ENCODE results near the gene RPL14. TPM values are rescaled to one million over a fixed set of nuclear protein-coding genes. Genes with fewer than 3 reads are reported as not detected.

Gene RPL14
- total RNA-seq, 2 donors from 2014 or later: 182 to 247 TPM

- Histone ChIP-seq H3K4me1 (peaks cover 0 to 34% of the 10 kb centered on the region in 2 donors), H3K4me3 (no peak overlapping the region), H3K9me3 (no peaks in the 10 kb centered on the region), H3K27ac (no peak overlapping the region), H3K27me3 (no peaks in the 10 kb centered on the region), H3K36me3 (no peaks in the 10 kb centered on the region)
- no peak for TF ChIP-seq CTCF (IDR thresholded peaks at IDR 0.05)
- DNase-seq (ENCODE audit: low spot score): no peak
Measured at GRCh38 chr3:40451551-40451950, 5.6 kb upstream of the RPL14 start.

DNA sequence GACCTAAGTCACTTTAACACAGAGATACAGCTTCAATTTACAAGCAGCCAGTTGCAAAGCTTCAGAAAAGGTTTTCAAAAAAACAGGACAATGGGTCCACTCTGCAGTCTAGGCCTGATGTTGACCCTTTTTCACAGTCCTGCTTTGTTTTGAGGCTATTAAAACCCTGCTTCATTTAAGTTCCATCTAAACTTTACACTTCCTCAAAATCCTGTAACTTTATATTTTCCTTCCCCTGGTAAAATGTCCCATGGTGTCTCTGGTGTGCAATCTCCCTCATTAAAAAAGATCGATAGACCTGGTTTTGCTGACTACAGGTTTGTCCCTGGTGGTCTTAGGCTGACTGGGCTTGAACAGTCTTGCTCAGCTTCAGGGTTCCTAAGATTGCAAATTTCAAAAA lies 5.1 kb upstream of the RPL14 start:
- no peak for TF ChIP-seq CTCF (IDR thresholded peaks at IDR 0.05)
- Histone ChIP-seq H3K4me3 (no peak overlapping the region), H3K27ac (peak overlapping the region; percentile 96 to 98), H3K36me3 (no peaks in the 10 kb centered on the region), H3K4me1 (peaks cover 0 to 35% of the 10 kb centered on the region in 2 donors), H3K27me3 (no peaks in the 10 kb centered on the region), H3K9me3 (no peaks in the 10 kb centered on the region)
- DNase-seq (ENCODE audit: low spot score): no peak

GRCh38 chr3:40452562-40452875 lies 4.6 kb upstream of the RPL14 start:
- TF ChIP-seq CTCF (IDR thresholded peaks at IDR 0.05): no peak
- Histone ChIP-seq H3K4me1 (peaks cover 0 to 35% of the 10 kb centered on the region in 2 donors), H3K27me3 (no peaks in the 10 kb centered on the region), H3K36me3 (no peaks in the 10 kb centered on the region), H3K27ac (peak overlapping the region; percentile 96 to 98), H3K4me3 (peak overlapping the region; percentile 66 to 75), H3K9me3 (no peaks in the 10 kb centered on the region)
- no peak for DNase-seq (ENCODE audit: low spot score)

- H3K27me3 ChIP-seq: no peaks in the 10 kb centered on the region
- H3K9me3 ChIP-seq: no peaks in the 10 kb centered on the region
- peak overlapping the region; percentile 96 to 98 for H3K27ac ChIP-seq
- H3K4me1 ChIP-seq: peaks cover 0 to 40% of the 10 kb centered on the region in 2 donors
- no peak for TF ChIP-seq CTCF (IDR thresholded peaks at IDR 0.05)
- DNase-seq (ENCODE audit: low spot score): peak; percentile 99
- H3K36me3 ChIP-seq: no peaks in the 10 kb centered on the region
- H3K4me3 ChIP-seq: peak overlapping the region; percentile 66 to 75
Measured at GRCh38 chr3:40452876-40453730, 4.0 kb upstream of the RPL14 start.

GRCh38 chr3:40453933-40454332 lies 3.2 kb upstream of the RPL14 start:
- Histone ChIP-seq H3K4me3 (peak overlapping the region in 1 of 2 donors; percentile 75), H3K9me3 (no peaks in the 10 kb centered on the region), H3K27me3 (no peaks in the 10 kb centered on the region), H3K27ac (peak overlapping the region; percentile 96 to 98), H3K4me1 (peaks cover 0 to 48% of the 10 kb centered on the region in 2 donors), H3K36me3 (peaks cover 7% of the 10 kb centered on the region)
- TF ChIP-seq CTCF (IDR thresholded peaks at IDR 0.05): no peak
- DNase-seq (ENCODE audit: low spot score): no peak

All from right atrium auricular region (tissue), 2 donors.